Right cardiac atrium (tissue), 5 donors: Measurements from ENCODE around the gene CTNNA3. TPM values are rescaled to one million over a fixed set of nuclear protein-coding genes. Genes with fewer than 3 reads are reported as not detected.

ENCODE experiments used
- ATAC-seq, 2 donors: fragments of 200-7000 bp; cut with Tn5 transposase; one replicate each; pipeline versions ENCODE4 v1.8.0 to v1.9.1; 2020; ENCODE audit warnings: moderate library complexity in 2 of 2, mild to moderate bottlenecking in 1 of 2
- DNase-seq, 3 donors: peaks; one replicate each; pipeline ENCODE4 v3.0.0-alpha.2; 2020
- H3K27ac ChIP-seq: one replicate; pipeline ENCODE4 v1.5.1; 2013; ENCODE audit warnings: mild to moderate bottlenecking, low read length, control low read depth, moderate library complexity
- H3K27me3 ChIP-seq: one replicate; pipeline ENCODE4 v1.6.1; 2013; ENCODE audit not compliant: control insufficient read depth, insufficient read depth
- H3K4me1 ChIP-seq: one replicate; pipeline ENCODE4 v1.6.1; 2013; ENCODE audit warnings: low read length; ENCODE audit not compliant: control insufficient read depth, insufficient read depth
- H3K4me3 ChIP-seq: one replicate; pipeline ENCODE4 v1.5.1; 2013; ENCODE audit warnings: low read length, control low read depth
- H3K9me3 ChIP-seq: one replicate; pipeline ENCODE4 v1.6.1; 2013; ENCODE audit warnings: low read length; ENCODE audit not compliant: control insufficient read depth
- WGBS: extraction: QIAGEN DNeasy Blood & Tissue Kit; methylation state at CpG from one replicate; pipeline ENCODE4 v1.1.7; 2013; 5-methylcytosine and 5-hydroxymethylcytosine counted together
- intact Hi-C, 4 donors: fragments of 100-400 bp; cut with DNase I; formaldehyde crosslinking; loops; one replicate each; pipeline versions ENCODE4 v1.11.0 to v1.14.0; 2022 to 2023
- polyA plus RNA-seq: library from polyadenylated mRNA; stranded (reverse); fragments of 200-250 nt; gene quantifications from one replicate; pipeline ENCODE4 v1.2.3, GENCODE V29; 2013
- total RNA-seq, 4 donors: library from RNA; stranded (reverse); fragmentation: NEBNext Ultra II Directional; extraction: Animal tissue kit (Norgen Biotek cat#: 25700); gene quantifications; one replicate each; pipeline ENCODE4 v1.2.1, GENCODE V29; 2021
- donor health status: healthy with polysubstance abuse.
- donor health status: DM: no; HTN: yes; CAD: no.
- donor health status: DM: no; HTN: no; CAD: no.
- donor health status: DM: no; HTN: yes; CAD: no; lungs with severe emphysema.
- donor health status: DM: yes; HTN: yes; CAD: no.

Gene CTNNA3
- total and polyA plus RNA-seq, 5 donors: 4.5 to 81.7 (median 67.7) TPM

- Histone ChIP-seq H3K27me3 (no peaks in the 10 kb centered on the region), H3K4me1 (no peaks in the 10 kb centered on the region), H3K9me3 (no peaks in the 10 kb centered on the region), H3K27ac (no peak overlapping the region), H3K4me3 (no peak overlapping the region)
- ATAC-seq (no peak), DNase-seq (no peak)
- 87% methylated on average over 2 of the region's 2 CpGs for WGBS
- intact Hi-C loops: no loop called here
These were observed 918.3 kb downstream of the CTNNA3 start for GRCh38 chr10:66777665-66778064.

- H3K27ac ChIP-seq: no peak overlapping the region
- no peak for DNase-seq
- no peaks in the 10 kb centered on the region for H3K9me3 ChIP-seq
- WGBS: 83% methylated on average over 7 of the region's 7 CpGs
- ATAC-seq: no peak
- no peaks in the 10 kb centered on the region for H3K27me3 ChIP-seq
- H3K4me3 ChIP-seq: no peak overlapping the region
- H3K4me1 ChIP-seq: no peaks in the 10 kb centered on the region
- intact Hi-C loops: no loop called here
These were observed 922.5 kb downstream of the CTNNA3 start for GRCh38 chr10:66773472-66773817.

GRCh38 chr10:66772548-66773471 lies 923.2 kb downstream of the CTNNA3 start:
- Histone ChIP-seq H3K9me3 (no peaks in the 10 kb centered on the region), H3K27ac (no peak overlapping the region), H3K4me1 (no peaks in the 10 kb centered on the region), H3K27me3 (no peaks in the 10 kb centered on the region), H3K4me3 (no peak overlapping the region)
- 63% methylated on average over 4 of the region's 4 CpGs for WGBS
- intact Hi-C loops: no loop called here
- ATAC-seq (no peak), DNase-seq (no peak)

- intact Hi-C loops: no loop called here
- no peaks in the 10 kb centered on the region for H3K27me3 ChIP-seq
These were observed 928.3 kb downstream of the CTNNA3 start for GRCh38 chr10:66767707-66768106.

GRCh38 chr10:66762218-66762729 lies 933.7 kb downstream of the CTNNA3 start:
- DNase-seq: no peak
- intact Hi-C loops: no loop called here
- Histone ChIP-seq H3K4me1 (no peaks in the 10 kb centered on the region), H3K9me3 (no peaks in the 10 kb centered on the region), H3K27me3 (no peaks in the 10 kb centered on the region), H3K27ac (no peak overlapping the region), H3K4me3 (no peak overlapping the region)
- no peak for ATAC-seq
- WGBS: 82% methylated on average over 4 of the region's 4 CpGs

More at GRCh38 chr10:66767707-66768106, 928.3 kb downstream of the CTNNA3 start:
- Histone ChIP-seq H3K9me3 (no peaks in the 10 kb centered on the region), H3K27ac (no peak overlapping the region), H3K4me1 (no peaks in the 10 kb centered on the region), H3K4me3 (no peak overlapping the region)
- ATAC-seq (no peak), DNase-seq (no peak)
- WGBS: 61% methylated on average over 2 of the region's 2 CpGs

- DNase-seq (no peak), ATAC-seq (no peak)
- Histone ChIP-seq H3K9me3 (no peaks in the 10 kb centered on the region), H3K27ac (no peak overlapping the region), H3K4me3 (no peak overlapping the region), H3K4me1 (no peaks in the 10 kb centered on the region), H3K27me3 (no peaks in the 10 kb centered on the region)
- intact Hi-C loops: no loop called here
- 87% methylated on average over 1 of the region's 1 CpG for WGBS
These were observed 935.1 kb downstream of the CTNNA3 start for GRCh38 chr10:66760941-66761340.

- no peak for ATAC-seq
- H3K9me3 ChIP-seq: no peaks in the 10 kb centered on the region
- WGBS: 68% methylated on average over 3 of the region's 3 CpGs
These were observed 940.5 kb downstream of the CTNNA3 start for GRCh38 chr10:66755474-66755873.

GRCh38 chr10:66752714-66753113 lies 943.3 kb downstream of the CTNNA3 start:
- ATAC-seq: no peak

More at GRCh38 chr10:66755474-66755873, 940.5 kb downstream of the CTNNA3 start:
- H3K27ac ChIP-seq: no peak overlapping the region
- H3K4me3 ChIP-seq: no peak overlapping the region
- intact Hi-C loops: no loop called here
- no peaks in the 10 kb centered on the region for H3K4me1 ChIP-seq
- no peaks in the 10 kb centered on the region for H3K27me3 ChIP-seq
- no peak for DNase-seq

GRCh38 chr10:66748217-66748616 lies 947.8 kb downstream of the CTNNA3 start:
- no peaks in the 10 kb centered on the region for H3K4me1 ChIP-seq
- H3K27ac ChIP-seq: no peak overlapping the region
- intact Hi-C loops: no loop called here
- 95% methylated on average over 1 of the region's 1 CpG for WGBS
- no peaks in the 10 kb centered on the region for H3K9me3 ChIP-seq
- DNase-seq: no peak
- ATAC-seq: no peak
- no peaks in the 10 kb centered on the region for H3K27me3 ChIP-seq
- no peak overlapping the region for H3K4me3 ChIP-seq

More at GRCh38 chr10:66752714-66753113, 943.3 kb downstream of the CTNNA3 start:
- WGBS: 89% methylated on average over 1 of the region's 1 CpG
- H3K4me1 ChIP-seq: no peaks in the 10 kb centered on the region
- no peaks in the 10 kb centered on the region for H3K27me3 ChIP-seq
- intact Hi-C loops: no loop called here
- no peaks in the 10 kb centered on the region for H3K9me3 ChIP-seq
- H3K4me3 ChIP-seq: no peak overlapping the region
- no peak overlapping the region for H3K27ac ChIP-seq
- DNase-seq: no peak

GRCh38 chr10:66747451-66747850 lies 948.5 kb downstream of the CTNNA3 start:
- no peaks in the 10 kb centered on the region for H3K27me3 ChIP-seq
- WGBS: 75% methylated on average over 2 of the region's 2 CpGs

GRCh38 chr10:66746711-66747110 lies 949.3 kb downstream of the CTNNA3 start:
- Histone ChIP-seq H3K9me3 (no peaks in the 10 kb centered on the region), H3K4me3 (no peak overlapping the region), H3K27ac (no peak overlapping the region), H3K27me3 (no peaks in the 10 kb centered on the region), H3K4me1 (no peaks in the 10 kb centered on the region)
- intact Hi-C loops: no loop called here
- DNase-seq (no peak), ATAC-seq (no peak)
- 80% methylated on average over 2 of the region's 2 CpGs for WGBS

More at GRCh38 chr10:66747451-66747850, 948.5 kb downstream of the CTNNA3 start:
- Histone ChIP-seq H3K9me3 (no peaks in the 10 kb centered on the region), H3K4me3 (no peak overlapping the region), H3K27ac (no peak overlapping the region), H3K4me1 (no peaks in the 10 kb centered on the region)
- DNase-seq (no peak), ATAC-seq (no peak)
- intact Hi-C loops: no loop called here
